ENCODE data around the gene PRKCI.
A peak's percentile ranks its signal among the peaks of the same experiment; 100 is the strongest.
"Not testable (repeated sequence)": the region's sequence is repeated elsewhere in the genome, so short reads cannot be mapped to it uniquely, and the experiment has no call there.

PRKCI gene

DNA sequence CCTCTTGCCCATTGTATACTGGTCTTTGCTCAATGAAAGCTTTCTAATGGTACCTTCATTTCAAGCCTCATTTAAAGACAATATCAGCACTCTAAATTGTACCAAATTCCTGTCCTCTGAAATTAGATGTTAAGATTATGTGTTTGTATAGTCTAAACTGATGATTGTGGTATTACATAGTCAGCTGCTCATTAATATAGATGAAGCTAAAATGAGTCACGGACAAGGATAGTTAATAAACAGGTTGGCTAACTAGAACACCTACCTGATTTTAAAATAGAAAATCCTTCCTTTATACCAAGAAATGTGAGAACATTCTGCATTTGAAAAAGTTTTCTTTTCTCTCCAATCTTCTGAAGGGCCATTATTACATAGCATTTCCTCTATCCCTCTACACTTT lies 2.9 kb downstream of the PRKCI start:
- DNase-seq: no peak

DNA sequence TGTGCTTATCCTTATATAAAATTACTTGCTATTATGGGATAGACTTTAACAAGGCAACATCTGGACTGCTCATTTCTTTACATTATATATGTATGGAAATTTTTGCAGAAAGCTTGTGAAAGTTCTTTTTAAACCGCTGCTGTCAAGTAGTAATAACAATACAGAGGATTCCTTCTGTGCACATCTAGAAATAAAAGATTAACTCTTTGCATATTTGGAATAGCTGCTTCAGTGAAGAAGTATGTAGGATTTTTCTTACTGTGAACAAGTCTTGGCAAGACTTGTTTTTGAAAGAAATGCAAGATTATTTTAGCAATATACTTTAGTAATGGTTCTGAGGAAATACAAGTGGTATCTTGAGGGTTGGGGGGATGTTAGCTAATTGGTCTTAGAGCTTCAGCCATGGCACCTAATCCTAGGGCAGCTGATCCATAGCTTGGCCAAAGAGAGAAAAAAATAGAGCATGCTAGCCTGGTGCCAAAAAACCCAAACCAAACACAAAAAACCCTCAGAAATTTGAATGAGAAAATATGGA lies 4.3 kb downstream of the PRKCI start:
- DNase-seq: peak; percentile 55

DNA sequence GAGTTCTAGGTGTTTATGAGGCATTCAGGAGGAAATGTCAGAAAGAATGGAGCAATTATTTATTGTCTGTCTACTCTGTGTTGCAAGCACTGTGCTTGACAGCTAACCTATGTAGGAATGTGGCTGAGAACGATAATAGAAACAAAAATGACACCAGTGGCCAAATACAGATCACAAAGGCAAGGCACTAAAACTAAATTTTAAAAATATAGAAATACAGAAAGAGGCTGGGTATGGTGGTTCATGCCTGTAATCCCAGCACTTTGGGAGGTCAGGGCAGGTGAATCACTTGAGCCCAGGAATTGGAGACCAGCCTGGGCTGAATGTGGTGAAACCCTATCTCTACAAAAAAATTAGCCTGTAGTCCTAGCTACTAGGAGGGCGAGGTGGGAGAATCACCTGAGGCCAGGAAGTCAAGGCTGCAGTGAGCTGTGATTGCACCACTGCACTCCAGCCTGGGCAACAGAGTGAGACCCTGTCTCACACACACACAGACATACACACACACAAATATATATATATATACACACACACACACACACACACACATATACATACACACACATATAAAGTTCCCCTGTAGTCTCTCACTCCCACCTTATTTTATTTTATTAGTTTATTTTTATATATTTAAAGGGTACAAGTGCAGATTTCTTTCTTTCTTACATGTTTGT lies 6.0 kb downstream of the PRKCI start:
- DNase-seq: peak; percentile 17

DNA sequence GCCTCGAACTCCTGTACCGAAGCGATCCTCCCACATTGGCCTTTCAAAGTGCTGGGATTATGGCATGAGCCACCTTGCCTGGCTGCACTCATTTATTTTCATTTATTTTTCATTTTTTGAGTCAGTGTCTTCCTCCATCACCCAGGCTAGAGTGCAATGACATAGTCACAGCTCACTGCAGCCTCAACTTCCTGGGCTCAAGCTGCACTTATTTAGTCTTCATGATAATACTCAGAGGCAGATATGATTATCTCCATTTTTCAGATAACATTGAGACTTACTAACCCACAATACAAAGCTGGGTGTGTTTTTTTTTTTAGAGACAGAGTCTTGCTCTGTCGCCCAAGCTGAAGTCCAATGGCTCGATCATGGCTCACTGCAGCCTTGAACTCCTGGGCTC lies 10.0 kb downstream of the PRKCI start:
- DNase-seq: no peak

DNA sequence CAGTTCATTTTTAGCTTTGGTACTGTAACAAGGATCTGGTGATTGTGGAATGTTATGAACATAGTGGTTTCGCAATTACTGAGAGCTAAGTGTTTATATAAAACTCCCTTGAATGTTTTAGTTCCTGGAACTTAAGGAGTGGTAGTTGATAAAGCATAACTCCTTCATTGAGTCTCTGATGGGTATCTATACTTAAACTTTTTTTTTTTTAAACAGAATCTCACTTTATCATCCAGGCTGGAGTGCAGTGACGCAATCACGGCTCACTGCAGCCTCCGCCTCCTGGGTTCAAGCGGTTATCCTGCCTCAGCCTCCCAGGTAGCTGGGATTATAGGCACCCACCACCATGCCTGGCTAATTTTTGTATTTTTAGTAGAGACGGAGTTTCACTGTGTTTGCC lies 11.3 kb downstream of the PRKCI start:
- DNase-seq: peak; percentile 65

DNA sequence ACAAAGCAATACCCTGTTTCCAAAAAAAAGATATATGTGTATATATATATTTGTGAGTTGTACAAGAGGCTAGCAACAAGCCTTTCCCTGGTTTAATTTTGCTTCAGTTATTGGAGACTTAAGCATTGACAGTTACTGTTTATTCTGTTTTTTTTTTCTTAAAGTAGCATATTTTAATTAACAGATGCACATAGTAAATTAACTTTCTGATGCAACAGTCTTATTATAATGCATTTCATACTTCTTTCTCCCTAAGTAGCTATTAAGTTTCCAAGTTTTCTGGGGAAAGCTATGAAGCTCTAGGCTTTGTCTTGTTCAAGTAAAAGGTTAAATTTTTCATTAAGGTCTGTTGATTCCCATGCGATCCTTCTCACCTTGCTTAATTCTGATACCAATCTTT lies 17.9 kb downstream of the PRKCI start:
- DNase-seq: no peak

DNA sequence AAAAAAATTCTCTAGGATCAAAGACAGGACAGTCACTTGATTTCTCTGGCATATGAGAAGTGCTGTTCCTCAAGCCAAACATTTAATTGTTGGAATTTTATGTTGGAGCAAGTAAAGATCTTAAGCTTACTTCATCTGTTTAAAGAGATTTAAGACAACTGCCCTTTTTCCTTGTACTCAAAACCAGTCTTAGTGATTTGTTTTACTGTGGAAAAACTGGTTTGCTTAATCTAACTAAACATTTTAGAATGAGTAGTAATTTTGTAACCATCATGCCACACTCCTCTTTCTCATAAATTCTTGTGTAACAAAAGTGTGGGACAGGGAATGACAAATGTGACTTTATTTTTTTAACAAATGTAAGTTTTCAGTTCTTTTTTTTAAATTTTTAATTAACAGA lies 18.4 kb downstream of the PRKCI start:
- no peak for DNase-seq

- DNase-seq: no peak
Measured at GRCh38 chr3:170244576-170244975, 22.4 kb downstream of the PRKCI start.

- no peak for DNase-seq
Measured at GRCh38 chr3:170247875-170248274, 25.7 kb downstream of the PRKCI start.

- DNase-seq: no peak
Measured at GRCh38 chr3:170256597-170256996, 34.4 kb downstream of the PRKCI start.

DNA sequence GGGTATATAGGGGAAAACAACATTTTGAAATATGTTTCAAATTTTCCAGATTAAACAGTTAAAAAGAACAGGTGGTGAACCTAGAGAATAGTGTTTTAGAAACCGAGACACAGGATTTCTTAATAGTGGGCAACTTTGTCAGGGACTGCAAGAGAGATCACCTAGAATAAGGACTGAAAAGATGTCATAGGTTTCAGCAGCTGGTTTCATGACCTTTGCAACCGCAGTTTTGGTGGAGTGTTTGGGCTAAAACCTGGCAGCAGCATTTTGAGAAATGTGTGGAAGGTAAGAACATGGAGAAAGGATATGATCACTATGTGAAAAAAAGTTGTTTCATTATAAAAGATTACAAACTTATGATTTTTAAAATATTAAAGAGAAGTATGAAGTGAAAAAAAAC lies 34.9 kb downstream of the PRKCI start:
- no peak for DNase-seq

- no peak for DNase-seq
Measured at GRCh38 chr3:170258105-170258487, 35.9 kb downstream of the PRKCI start.

GRCh38 chr3:170259907-170260306 lies 37.7 kb downstream of the PRKCI start:
- no peak for DNase-seq

- DNase-seq: no peak
Measured at GRCh38 chr3:170267793-170268192, 45.6 kb downstream of the PRKCI start.

DNA sequence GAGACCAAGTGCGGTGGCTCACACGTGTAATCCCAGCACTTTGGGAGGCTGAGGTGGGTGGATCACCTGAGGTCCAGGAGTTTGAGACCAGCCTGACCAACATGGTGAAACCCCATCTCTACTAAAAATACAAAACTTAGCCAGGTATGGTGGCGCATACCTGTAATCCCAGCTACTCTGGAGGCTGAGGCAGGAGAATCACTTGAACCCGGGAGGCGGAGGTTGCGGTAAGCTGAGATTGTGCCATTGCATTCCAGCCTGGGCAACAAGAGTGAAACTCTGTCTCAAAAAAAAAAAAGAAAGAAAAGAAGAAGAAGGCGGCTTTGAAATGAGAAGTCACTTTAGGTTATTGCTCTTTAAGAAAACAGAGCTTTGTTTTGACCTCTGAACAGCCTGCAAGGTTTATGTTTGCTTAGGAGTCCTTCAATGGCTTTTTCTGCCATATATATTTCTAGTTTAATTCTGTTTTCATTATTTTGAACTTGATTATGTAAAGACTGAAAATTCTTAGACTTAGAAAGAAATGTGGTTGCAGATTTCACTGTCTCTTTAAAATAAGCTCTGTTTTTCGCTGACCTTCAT lies 47.5 kb downstream of the PRKCI start:
- not testable (repeated sequence) for DNase-seq

GRCh38 chr3:170270282-170270881 lies 48.2 kb downstream of the PRKCI start:
- DNase-seq: no peak

GRCh38 chr3:170274641-170275040 lies 52.4 kb downstream of the PRKCI start:
- DNase-seq: no peak

GRCh38 chr3:170275832-170276231 lies 53.6 kb downstream of the PRKCI start:
- no peak for DNase-seq

DNA sequence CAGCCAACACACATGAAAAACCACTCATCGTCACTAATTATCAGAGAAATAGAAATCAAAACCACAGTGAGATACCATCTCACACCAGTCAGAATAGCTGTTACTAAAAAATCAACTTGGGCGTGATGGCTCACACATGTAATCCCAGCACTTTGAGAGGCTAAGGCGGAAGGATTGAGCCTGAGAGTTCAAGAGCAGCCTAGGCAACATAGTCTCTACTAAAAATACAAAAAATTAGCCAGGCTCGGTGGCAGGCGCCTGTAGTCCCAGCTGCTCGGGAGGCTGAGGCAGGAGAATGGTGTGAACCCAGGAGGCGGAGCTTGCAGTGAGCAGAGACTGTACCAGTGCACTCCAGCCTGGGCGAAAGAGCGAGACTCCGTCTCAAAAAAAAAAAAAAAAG lies 55.1 kb downstream of the PRKCI start:
- not testable (repeated sequence) for DNase-seq

GRCh38 chr3:170277833-170278580 lies 55.8 kb downstream of the PRKCI start:
- no peak for DNase-seq

GRCh38 chr3:170278627-170279026 lies 56.4 kb downstream of the PRKCI start:
- DNase-seq: no peak

- no peak for DNase-seq
Measured at GRCh38 chr3:170290194-170290593, 68.0 kb downstream of the PRKCI start.

GRCh38 chr3:170295586-170295985 lies 73.4 kb downstream of the PRKCI start:
- DNase-seq: no peak

All from fibroblast of skin of scalp (primary cell).